Natural killer cell (primary cell): ENCODE measurements around the gene XRCC3. TPM values are rescaled to one million over a fixed set of nuclear protein-coding genes. Genes with fewer than 3 reads are reported as not detected.

Experiments used
- ATAC-seq, 3 donors: fragments of 150-1000 bp in 2 of 3; fragments of 200-7000 bp in 1 of 3; cut with Tn5 transposase; 1 replicate in 1 of 3; 2 replicates in 2 of 3; pipeline ENCODE4 v1.10.0; 2021; ENCODE audit warnings: mild to moderate bottlenecking in 2 of 3, moderate library complexity in 2 of 3
- DNase-seq, 2 donors: peaks; one replicate each; pipeline versions ENCODE4 v3.0.0 to v3.0.0-alpha.2; 2013 to 2021; ENCODE audit warnings: mixed read lengths in 1 of 2
- H3K27ac ChIP-seq: one replicate; pipeline ENCODE4 v1.5.1; 2013; ENCODE audit warnings: mild to moderate bottlenecking, low read length
- H3K27me3 ChIP-seq: one replicate; pipeline ENCODE4 v1.6.1; 2013; ENCODE audit warnings: low read length; ENCODE audit not compliant: control insufficient read depth, insufficient read depth
- H3K36me3 ChIP-seq: one replicate; pipeline ENCODE4 v1.6.1; 2013; ENCODE audit warnings: low read length; ENCODE audit not compliant: control insufficient read depth, insufficient read depth
- H3K4me1 ChIP-seq: one replicate; pipeline ENCODE4 v1.6.1; 2013; ENCODE audit warnings: low read length; ENCODE audit not compliant: control insufficient read depth, insufficient read depth
- H3K4me3 ChIP-seq: one replicate; pipeline ENCODE4 v1.5.1; 2013; ENCODE audit warnings: low read length
- H3K9me3 ChIP-seq: one replicate; pipeline ENCODE4 v1.6.1; 2013; ENCODE audit warnings: low read length; ENCODE audit not compliant: control insufficient read depth, insufficient read depth
- H3K27ac Mint-ChIP-seq, 2 donors: one replicate each; pipeline ENCODE4 v1.8.0; 2022; ENCODE audit warnings: mild to moderate bottlenecking in 2 of 2, mixed read lengths in 2 of 2, moderate library complexity in 1 of 2
- H3K27me3 Mint-ChIP-seq, 2 donors: one replicate each; pipeline ENCODE4 v1.8.0; 2022; ENCODE audit warnings: low read depth in 2 of 2, mixed read lengths in 2 of 2
- H3K36me3 Mint-ChIP-seq: one replicate; pipeline ENCODE4 v1.8.0; 2022; ENCODE audit warnings: mixed read lengths
- H3K4me1 Mint-ChIP-seq, 2 donors: one replicate each; pipeline ENCODE4 v1.8.0; 2022; ENCODE audit warnings: mixed read lengths in 2 of 2
- H3K4me3 Mint-ChIP-seq: one replicate; pipeline ENCODE4 v1.8.0; 2022; ENCODE audit warnings: mild to moderate bottlenecking, moderate library complexity, mixed read lengths
- H3K9me3 Mint-ChIP-seq, 2 donors: one replicate each; pipeline ENCODE4 v1.8.0; 2022; ENCODE audit warnings: mixed read lengths in 2 of 2
- WGBS: methylation state at CpG from one replicate; pipeline ENCODE4 v1.1.7; 2013; ENCODE audit warnings: missing lambda C conversion rate; ENCODE audit not compliant: insufficient coverage; 5-methylcytosine and 5-hydroxymethylcytosine counted together
- intact Hi-C: fragments of 100-400 bp; cut with micrococcal nuclease; formaldehyde crosslinking; loops from one replicate; pipeline ENCODE4 v1.14.2; 2022
- total RNA-seq, 4 donors: library from RNA; stranded (reverse); fragments of 120-200 nt in 1 of 4; gene quantifications; one replicate each; pipeline versions ENCODE4 v1.2.3 to v1.2.4, GENCODE V29; 2013 to 2022
- TF ChIP-seq, protein P1 (sequence below): fragments of 200-600 bp; IDR thresholded peaks from one replicate; pipeline ENCODE4 v1.8.0; 2022; ENCODE audit warnings: antibody characterized with exemption

XRCC3 gene
- total RNA-seq, 3 donors from 2014 or later (not counting 1 experiment from before 2014, with no cell fraction given), result 11.6 to 12.8 (median 12.7) TPM

DNA sequence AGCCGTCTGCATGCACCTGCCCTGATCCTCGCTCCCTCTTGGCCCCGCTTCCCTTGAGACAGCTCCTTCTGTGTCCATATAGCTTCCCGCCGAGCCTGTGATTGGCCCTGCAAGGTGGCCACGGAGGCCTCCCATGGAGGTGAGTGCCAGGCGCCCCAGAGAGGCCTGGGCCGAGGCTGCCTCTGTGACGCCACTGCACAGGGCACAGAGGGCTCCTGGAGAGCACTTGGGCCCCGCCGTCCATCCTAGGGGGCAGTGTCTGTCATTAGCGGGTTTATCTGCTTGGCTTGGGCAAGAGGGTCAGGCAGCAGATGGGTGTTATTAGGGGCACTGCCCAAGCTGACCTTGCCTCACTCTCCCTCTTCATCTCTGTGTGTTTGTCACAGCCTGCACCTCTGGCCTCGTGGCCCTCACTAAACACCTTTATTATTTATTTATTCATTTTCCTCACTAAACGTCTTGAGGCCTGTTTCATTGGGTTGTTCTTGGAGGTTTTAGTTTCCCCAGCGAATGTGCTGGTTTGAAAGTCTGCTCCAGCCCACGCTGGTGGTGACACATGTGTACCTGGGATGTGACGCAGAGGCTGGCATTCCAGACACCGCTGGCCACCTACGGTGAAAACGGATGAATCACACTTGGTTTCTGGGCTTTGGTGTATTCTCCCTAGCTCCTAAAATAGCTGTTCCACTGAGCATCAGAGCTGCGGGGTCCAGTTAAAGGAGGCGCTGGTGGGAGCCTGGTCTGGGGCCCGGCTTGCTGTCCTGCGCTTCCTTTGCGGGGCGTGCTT is 6.3 kb upstream of the XRCC3 start:
- Histone ChIP-seq H3K9me3 (no peaks in the 10 kb centered on the region), H3K27ac (no peak overlapping the region), H3K36me3 (no peaks in the 10 kb centered on the region), H3K27me3 (no peaks in the 10 kb centered on the region), H3K4me1 (peaks cover 6% of the 10 kb centered on the region), H3K4me3 (no peak overlapping the region)
- no peak overlapping the region for H3K27ac Mint-ChIP-seq
- H3K4me1 Mint-ChIP-seq, result peaks cover 5 to 20% of the 10 kb centered on the region in 2 donors
- H3K36me3 Mint-ChIP-seq, result no peaks in the 10 kb centered on the region
- DNase-seq (no peak), ATAC-seq (no peak)
- no peaks in the 10 kb centered on the region for H3K9me3 Mint-ChIP-seq
- TF ChIP-seq, protein P1, sequence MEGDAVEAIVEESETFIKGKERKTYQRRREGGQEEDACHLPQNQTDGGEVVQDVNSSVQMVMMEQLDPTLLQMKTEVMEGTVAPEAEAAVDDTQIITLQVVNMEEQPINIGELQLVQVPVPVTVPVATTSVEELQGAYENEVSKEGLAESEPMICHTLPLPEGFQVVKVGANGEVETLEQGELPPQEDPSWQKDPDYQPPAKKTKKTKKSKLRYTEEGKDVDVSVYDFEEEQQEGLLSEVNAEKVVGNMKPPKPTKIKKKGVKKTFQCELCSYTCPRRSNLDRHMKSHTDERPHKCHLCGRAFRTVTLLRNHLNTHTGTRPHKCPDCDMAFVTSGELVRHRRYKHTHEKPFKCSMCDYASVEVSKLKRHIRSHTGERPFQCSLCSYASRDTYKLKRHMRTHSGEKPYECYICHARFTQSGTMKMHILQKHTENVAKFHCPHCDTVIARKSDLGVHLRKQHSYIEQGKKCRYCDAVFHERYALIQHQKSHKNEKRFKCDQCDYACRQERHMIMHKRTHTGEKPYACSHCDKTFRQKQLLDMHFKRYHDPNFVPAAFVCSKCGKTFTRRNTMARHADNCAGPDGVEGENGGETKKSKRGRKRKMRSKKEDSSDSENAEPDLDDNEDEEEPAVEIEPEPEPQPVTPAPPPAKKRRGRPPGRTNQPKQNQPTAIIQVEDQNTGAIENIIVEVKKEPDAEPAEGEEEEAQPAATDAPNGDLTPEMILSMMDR, result no peak
- intact Hi-C loops, result no loop called here
- no peak overlapping the region for H3K4me3 Mint-ChIP-seq
- no peaks in the 10 kb centered on the region for H3K27me3 Mint-ChIP-seq
- 92% methylated on average over 21 of the region's 26 CpGs for WGBS

DNA sequence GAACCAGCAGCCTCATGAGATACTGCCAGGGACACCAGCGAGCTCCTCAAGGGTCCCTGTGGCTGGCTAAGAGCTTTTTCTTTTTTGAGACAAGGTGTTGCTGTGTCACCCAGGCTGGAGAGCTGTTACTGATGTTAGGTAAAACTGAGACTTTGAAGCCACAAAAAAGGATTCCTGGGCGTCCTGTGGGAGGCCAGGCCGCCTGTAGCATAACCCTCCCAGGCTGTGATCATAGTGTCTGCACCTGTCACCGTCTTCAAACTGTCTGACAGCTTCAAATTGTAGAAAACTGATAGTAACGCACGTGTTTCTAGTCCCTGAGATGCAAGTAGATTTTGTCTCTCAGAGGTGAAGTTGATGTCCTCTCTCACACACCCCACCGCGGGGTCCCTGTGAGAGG is 4.5 kb upstream of the XRCC3 start:
- Mint-ChIP-seq H3K27me3 (no peaks in the 10 kb centered on the region), H3K4me1 (peaks cover 5 to 28% of the 10 kb centered on the region in 2 donors), H3K4me3 (no peak overlapping the region), H3K36me3 (no peaks in the 10 kb centered on the region), H3K27ac (no peak overlapping the region), H3K9me3 (no peaks in the 10 kb centered on the region)
- H3K27ac ChIP-seq, result no peak overlapping the region
- intact Hi-C loops, result no loop called here
- no peaks in the 10 kb centered on the region for H3K9me3 ChIP-seq
- WGBS, result 66% methylated on average over 8 of the region's 8 CpGs
- H3K4me1 ChIP-seq, result peaks cover 10% of the 10 kb centered on the region
- ATAC-seq (no peak), DNase-seq (no peak)
- no peak overlapping the region for H3K4me3 ChIP-seq
- TF ChIP-seq, protein P1, result no peak
- H3K27me3 ChIP-seq, result no peaks in the 10 kb centered on the region
- no peaks in the 10 kb centered on the region for H3K36me3 ChIP-seq

DNA sequence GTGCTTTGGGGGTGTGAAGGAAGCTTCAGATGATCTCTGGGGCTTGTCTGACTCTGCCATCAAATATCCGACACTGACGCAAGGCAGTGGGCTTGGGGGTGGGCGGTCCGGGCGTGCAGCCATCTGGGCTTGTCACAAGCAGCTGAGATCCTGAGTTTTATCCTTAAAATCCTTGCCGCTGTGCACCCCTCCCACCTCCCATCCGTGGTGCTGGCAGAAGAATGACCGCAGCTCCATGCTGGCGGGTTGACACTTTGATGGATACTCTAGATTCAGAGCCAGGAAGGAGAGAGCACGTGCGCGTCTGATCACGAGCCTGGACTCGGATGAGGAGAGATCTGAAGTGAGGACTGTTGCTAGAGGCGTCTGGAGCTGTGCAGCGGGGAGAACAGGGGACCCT is 3.3 kb upstream of the XRCC3 start:
- no peak overlapping the region for H3K27ac ChIP-seq
- intact Hi-C loops, result no loop called here
- TF ChIP-seq, protein P1, result no peak
- peaks cover 20% of the 10 kb centered on the region for H3K4me1 ChIP-seq
- no peaks in the 10 kb centered on the region for H3K9me3 ChIP-seq
- no peak overlapping the region for H3K4me3 ChIP-seq
- H3K27me3 ChIP-seq, result no peaks in the 10 kb centered on the region
- H3K27ac Mint-ChIP-seq, result no peak overlapping the region
- H3K4me3 Mint-ChIP-seq, result no peak overlapping the region
- WGBS, result 90% methylated on average over 16 of the region's 16 CpGs
- H3K36me3 Mint-ChIP-seq, result no peaks in the 10 kb centered on the region
- no peaks in the 10 kb centered on the region for H3K27me3 Mint-ChIP-seq
- no peaks in the 10 kb centered on the region for H3K9me3 Mint-ChIP-seq
- DNase-seq (no peak), ATAC-seq (no peak)
- H3K36me3 ChIP-seq, result no peaks in the 10 kb centered on the region
- peaks cover 5 to 28% of the 10 kb centered on the region in 2 donors for H3K4me1 Mint-ChIP-seq
